Measurements from ENCODE around the gene COPRS.

The COPRS gene

GRCh38 chr17:31806921-31807320 is 52.1 kb downstream of the COPRS start:
- DNase-seq, result no peak

- DNase-seq, result no peak
Measured at GRCh38 chr17:31803494-31804213, 55.4 kb downstream of the COPRS start.

GRCh38 chr17:31802502-31802901 is 56.5 kb downstream of the COPRS start:
- DNase-seq, result no peak
